ENCODE measurements around the gene PDE4D.

PDE4D gene

DNA sequence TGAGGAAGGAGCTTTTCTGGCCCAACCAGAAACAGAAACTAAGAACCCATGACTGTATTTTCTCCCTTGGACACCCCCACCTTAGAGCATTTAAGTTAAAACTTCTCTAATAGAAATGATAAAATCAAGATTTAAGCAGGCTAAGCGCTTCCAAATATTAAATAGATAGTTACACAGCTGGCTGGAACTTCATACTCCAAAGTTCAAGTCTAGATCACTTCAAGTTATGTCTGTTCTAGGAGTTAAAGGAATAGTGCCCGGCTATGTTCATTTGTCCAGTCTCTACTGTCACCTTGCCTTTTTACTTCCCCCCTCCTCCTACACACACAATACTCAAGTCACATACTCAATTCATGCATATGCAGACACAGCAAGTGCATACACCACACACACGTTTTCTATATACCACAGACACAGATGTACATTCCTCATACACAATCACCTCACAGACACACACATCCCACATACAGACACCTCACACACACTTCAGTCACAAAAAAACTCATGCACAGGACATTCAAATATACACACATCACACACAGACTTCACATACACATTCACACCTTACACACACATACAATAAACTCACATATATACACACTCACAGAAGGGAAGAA, 237.7 kb downstream of the PDE4D start:
- DNase-seq (ENCODE audit: low spot score) = no peak

DNA sequence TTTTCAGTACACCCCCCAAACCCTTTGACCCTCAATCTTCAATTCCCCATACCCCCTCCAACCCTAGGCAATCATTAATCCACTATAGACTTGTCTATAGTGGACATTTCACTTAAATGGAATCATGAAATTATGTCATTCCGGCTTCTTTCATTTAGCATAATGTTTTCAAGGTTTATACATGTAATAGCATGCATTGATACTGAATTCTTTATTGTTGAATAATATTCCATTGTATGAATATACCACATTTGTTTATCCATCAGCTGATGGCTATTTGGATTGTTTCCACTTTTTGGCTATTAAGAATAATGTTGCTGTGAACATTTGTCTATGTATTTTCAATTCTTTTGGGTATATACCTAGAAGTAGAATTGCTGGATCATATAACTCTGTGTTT, 238.8 kb downstream of the PDE4D start:
- no peak for DNase-seq (ENCODE audit: low spot score)

DNA sequence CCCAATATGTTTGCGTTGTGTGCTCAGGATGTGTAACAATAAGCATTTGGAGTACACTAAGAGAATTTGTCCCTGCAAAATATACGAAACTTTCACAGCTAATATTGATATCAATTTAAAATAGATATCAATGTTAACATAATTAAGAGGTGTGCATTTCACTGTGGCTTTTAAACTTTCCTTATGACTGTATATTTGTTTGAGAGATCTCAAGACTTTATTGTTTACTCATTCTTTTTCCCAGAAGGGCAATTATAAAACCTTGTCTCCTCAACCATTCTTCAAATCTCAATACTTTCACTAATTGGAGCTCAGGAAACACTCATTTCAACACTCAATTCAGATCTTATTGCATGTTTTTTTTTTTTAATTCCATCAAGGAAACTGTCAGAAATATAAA, 241.1 kb downstream of the PDE4D start:
- DNase-seq (ENCODE audit: low spot score) = no peak

DNA sequence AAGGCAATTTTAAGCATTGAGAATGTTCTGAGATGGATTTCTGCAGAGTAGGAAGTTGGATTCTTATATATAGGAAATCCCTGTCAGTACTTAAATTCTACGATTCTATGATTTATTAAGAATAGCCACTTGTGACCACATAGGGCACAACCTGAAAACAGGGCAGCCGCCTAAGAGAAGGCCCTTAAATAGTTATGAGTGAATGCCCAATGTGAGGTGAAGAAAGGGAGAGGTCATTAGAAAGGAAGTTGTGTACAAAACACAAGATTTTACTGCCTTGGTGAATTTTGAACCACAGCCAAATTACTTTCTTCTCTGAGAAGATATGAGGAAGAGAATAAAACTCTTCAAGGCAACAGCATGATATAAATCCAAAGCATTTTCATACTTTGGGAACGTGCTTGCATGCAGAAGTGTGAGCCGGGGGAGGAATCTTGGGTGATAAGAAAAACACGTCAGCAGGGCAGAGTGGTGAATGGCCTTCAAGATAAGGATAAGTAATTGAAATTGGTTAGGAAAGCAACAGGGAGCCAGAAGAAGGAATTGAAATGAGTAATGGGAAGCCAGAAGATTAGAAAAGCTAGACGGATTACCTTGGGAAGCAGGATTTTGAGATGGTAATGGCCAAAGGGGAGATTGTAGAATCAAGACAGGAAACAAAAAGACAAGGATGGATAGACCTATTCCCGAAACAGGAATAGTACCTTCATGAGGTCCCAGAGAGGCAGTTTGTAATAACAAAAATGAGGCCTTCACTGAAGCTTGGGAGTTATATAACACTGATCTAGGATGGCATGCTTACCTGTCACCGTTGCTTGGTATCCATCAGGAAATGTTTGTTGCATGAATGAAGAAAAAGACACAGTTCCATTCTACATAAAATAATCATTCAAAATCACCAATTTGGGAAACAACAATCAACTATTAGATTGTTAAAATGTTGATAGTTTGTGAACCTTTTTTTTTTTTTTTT, 244.3 kb downstream of the PDE4D start:
- no peak for DNase-seq (ENCODE audit: low spot score)

DNA sequence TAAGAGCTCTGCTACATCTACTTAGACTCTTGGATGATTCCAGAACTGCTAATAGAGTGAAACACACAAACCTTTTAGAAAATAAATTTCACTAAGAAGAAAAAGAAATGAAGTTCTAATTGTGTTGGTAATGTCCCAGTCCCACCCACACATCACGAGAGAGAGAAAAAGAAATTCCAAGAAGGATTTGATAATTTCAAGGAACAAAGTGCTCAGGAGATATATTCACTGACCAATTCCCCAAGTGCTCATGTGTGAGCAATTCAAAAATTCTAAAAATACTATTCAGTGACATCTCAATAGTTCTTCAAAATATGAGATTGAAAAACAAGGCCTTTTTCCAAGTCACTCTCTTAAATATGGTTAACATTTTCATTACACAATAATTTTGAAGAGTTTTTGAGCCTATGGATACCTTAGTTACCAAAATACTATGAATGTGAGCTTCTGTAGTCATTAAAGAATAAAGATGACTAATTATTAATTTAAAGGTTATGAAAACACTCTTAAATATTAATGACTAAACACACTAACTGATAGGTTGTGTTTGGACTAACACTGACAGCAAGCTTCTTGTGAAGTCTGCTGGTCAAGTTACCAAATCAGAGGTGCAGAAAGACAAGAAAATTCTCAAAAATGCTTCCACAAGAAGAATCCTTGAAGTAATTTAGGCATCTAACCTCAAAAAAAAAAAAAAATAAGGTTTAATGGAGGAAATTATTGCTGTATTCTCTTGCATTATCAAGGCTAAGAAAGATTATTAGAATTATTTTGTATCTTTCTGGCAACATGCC, 245.3 kb downstream of the PDE4D start:
- DNase-seq (ENCODE audit: low spot score) = no peak

DNA sequence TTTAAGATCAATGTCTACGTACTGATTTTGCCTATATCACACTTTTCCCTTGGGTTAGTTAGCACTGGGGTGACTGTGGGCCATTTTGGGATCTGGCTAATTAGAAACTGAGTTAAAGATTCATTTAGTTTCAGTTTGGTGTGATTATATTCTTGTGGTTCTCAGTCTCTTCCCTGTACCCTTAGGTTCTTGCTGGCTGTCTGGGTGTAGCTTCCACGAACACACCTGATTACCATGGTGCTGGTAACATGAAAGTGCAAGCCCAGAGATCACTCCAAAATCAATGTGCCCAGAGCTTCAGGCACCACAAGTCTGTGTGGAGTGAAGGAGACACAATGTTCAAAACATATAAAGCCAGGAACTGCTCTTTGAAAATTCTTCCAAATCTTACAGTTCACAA, 248.1 kb downstream of the PDE4D start:
- no peak for DNase-seq (ENCODE audit: low spot score)

DNA sequence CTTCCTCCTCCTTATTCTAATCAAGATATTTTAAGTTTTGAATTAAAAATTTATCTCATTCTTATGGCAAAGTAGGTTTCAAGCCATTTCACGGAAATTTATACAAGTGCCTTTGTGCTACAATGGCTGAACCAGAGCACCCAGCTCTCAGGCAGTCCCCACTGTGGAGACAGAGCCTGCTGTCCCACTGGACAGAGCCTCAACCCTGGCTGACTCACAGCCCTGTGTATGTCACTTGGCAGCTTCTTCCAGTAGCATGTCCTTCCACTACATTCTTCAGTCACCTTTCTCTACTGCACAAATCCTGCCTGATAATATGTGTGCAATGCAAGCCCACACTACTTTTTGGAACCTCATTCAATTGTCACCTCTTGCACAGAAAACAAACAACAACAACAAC, 253.1 kb downstream of the PDE4D start:
- DNase-seq (ENCODE audit: low spot score) = no peak

DNA sequence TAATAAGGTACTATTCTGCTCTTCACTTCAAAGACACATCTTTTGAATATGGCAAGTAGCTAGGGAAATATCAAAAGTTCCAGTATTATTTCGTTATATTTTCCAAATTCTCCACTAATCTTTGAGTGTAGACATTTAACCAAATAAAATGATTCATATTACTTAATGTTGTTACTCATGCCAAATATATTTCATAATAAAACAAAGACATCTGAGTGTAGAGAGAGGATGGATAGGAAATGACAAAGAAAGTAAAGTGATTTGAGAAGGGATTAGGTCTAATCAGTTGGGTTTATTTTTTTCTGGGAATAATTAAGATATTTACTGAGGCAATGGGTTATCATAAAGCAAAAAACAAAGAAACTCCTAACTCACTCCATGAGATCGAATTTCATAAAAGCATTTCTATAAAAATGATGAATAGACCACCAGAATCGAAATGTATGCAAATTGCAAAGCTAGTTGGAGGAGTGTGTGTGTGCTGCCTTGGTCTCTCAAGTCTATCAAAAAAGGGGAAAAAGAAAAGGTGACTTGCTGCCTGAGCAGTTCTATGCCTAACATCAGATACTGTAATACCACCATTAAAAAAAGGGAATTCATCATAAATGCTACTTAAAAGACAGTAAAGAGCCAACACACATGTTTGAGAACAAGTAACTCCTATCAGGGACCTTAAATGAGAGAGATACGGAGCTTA, 255.5 kb downstream of the PDE4D start:
- DNase-seq (ENCODE audit: low spot score) = no peak

DNA sequence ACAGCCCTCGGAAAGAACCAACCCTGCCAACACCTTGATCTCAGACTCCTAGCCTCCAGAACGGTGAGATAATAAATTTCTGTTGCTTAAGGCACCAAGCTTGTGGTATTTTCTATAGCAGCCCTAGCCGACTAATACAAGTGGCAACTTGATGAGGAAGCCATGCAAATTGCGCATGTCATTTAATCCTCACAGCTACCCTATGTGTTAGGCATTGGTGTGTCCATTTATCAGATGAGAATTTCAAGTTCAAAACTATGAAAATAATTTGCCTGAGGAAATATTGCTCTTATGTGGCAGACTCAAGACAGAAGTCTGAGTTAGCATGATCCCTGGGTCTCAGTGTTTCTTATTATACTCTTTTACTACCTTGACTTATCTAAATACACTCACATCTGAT, 264.0 kb downstream of the PDE4D start:
- DNase-seq (ENCODE audit: low spot score) = no peak

DNA sequence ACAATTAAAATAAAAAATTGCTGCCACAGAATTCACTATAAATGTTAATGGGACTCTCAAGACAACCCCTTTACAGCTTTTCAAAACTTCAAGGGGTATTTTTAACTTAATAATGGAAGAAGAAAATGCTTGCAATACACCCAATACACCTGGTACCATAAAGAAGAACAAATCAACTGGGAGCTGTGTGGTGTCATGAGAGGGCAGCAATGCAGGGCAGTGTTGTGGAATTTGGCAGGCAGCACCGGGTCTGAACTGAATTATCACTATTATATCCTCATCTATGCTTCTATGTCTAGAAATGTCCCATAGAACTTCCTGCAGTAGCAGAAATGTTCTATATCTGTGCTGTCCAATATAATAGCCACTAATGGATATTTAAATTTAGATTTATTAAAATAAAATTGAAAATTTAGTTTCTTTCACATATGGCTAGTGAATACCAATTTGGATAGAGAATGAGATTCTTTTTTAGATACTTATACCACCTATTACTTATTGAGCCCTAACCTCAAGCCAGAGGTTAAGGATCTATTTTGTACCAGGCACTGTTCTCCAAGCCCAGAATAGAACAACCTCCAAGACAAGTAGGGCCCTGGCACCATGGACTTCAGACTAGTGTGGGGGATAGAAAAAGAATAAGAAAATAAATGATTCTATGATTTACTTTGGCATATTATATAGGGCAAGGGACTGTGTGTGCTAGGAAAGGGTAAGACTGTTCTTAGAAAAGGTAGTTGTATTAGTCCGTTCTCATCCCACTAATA, 265.3 kb downstream of the PDE4D start:
- DNase-seq (ENCODE audit: low spot score) = no peak

DNA sequence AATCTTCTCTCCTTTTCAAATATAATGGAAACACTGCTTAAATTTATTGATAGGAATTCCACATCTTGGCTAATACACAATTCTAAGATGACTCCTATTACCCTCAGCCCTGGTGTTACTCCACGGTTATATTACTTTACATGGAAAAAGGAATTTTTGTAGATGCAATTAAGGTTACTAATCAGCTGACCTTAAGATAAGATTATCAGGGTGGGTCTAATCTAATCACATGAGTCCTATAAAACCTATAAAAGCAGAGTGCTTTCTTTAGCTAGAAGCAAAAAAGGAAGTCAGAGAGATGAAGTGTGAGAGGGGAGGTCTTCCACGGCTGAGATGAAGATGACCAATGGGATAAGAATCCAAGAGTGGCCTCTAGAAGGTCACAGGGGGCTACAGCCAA, 268.6 kb downstream of the PDE4D start:
- DNase-seq (ENCODE audit: low spot score) = no peak

DNA sequence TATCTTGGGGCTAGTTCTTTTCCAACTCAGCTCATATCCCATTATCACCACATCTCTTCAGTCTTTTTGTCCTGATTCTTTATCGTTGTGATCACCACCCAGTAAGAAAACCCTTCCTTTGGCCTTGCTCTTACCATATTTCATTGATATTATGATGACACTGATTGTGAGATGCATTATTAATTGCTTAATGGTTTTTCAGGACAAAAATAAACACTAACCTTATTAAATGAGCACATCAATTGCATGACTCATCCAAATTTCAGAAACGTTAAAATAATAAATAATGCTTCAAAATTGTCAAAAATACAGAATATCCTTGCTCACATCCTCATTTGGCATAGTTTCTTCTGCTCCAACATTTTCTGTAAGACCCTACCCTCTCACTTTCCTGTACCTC, 270.7 kb downstream of the PDE4D start:
- no peak for DNase-seq (ENCODE audit: low spot score)

DNA sequence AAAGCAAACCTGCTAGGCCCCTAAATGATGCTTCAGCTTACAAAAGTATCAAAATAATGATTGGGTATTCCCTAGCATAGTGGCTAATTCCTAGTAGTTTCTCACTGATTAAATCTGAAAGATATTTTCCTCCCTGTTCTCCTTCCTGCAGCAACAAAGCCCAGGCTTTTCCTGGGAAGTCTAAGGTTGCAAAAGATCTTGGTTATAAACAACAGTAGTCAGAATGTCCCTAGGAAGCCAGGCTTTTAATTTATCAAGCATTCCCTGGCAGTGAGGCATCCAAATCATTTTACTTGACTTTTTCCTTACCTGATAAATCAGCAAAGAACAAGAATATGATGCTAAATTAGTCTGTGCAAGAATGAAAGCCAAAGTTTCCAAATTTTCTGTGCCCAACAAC, 272.0 kb downstream of the PDE4D start:
- no peak for DNase-seq (ENCODE audit: low spot score)

DNA sequence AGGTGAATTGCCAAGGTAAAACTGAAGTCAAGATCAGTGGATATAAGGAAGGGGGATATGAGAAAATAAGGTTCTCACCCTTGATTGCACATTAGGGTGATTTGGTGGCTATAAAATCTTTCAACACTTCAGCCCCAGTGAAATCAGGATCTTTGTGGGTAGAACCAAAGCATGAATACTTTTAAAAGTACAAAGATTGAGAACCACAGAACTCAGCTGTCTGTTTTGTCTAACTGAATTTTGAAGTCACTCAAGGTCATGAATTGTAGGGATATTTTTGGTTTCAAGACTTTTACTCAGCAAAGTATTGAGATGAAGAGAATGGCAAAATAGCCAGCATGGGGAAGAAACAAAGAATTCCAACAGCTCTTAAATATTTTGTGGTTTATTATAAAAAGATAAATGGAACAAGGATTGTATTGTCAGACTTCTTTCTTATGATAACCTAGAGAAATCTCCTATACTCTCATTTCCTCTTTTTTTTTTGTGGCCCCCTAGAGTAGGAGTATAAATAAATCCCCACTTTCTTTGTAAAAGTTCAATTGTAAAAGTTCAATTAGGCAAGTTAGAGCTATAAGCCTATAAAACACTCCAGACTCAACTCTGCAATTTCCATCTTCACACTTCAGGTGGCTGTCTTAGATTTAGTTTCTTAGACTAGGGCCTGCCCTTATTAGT, 272.9 kb downstream of the PDE4D start:
- no peak for DNase-seq (ENCODE audit: low spot score)

DNA sequence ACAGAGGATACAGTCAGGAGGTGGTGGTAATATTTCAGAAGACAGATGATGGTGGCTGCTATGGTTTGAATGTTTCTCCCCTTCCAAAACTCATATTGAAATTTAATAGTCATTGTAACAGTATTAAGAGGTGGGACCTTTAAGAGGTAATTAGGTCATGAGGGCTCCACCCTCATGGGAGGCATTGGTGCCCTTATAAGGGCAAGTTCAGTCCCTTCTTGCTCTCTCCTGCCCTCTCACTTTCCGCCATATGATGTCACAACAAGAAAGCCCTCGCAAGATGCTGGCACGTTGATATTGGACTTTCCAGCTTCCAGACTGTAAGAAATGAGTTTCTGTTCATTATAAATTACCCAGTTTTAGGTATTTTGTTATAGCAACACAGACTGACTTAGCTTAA, 274.9 kb downstream of the PDE4D start:
- no peak for DNase-seq (ENCODE audit: low spot score)

DNA sequence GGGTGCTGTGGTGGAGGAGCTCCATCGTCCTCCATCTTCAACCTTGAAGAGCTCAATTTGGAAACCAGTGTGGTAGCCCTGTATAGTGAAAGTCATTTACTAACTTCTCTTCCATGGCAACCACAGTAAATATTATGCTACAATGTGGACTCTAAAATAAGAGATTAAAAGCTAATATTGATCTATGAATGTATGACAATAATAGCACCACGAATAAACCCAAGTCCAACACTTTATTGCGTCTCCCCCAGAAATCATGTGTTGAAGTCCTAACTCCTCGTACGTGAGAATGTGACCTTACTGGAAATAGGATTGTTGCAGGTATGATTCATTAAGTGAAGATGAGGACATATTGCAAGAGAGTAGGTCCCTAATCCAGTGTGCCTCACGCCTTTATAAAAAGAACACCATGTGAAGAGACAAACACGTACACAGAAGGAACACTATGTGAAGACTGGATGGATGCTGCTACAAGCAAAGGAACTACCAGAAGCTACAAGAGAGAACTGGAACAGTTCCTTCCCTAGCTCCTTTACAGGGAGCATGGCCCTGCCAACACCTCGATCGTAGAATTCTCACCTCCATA, 276.2 kb downstream of the PDE4D start:
- no peak for DNase-seq (ENCODE audit: low spot score)

DNA sequence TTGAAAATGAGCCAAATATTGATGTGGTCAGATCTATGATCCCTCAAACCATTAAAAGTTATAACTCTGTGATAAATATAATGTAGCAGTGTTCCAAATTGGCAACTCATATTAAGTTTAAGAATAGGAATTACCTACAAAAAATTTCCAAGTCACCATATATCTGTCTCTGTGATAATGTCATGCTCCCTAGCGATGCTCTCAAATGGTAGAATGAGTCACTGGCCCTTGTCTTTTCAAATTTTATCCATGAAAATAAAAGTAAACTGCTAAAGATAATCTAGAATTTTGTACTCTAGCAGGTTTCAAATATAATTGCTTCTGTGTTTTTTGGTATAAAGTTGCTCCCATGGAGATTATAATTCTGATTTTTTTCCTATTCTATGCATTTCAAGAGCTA, 277.1 kb downstream of the PDE4D start:
- DNase-seq (ENCODE audit: low spot score) = no peak

DNA sequence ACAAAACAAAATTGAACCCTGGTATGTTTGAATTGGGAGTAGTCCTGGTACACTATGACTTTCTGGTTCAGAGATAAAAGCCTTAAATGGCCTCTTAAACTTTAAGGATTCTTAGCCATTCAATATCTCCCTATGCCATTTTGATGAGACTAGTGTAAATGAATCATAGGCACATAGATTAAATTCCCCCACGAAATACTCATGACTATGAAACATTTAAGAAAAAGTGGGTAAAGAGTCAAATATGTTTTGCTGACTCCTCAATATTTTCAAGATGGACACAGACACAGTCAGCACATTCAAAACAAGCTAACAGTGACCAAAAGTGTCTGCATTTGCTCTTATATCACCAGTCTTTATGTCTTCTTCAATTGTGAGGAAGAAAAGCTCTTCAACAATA, 278.3 kb downstream of the PDE4D start:
- no peak for DNase-seq (ENCODE audit: low spot score)

DNA sequence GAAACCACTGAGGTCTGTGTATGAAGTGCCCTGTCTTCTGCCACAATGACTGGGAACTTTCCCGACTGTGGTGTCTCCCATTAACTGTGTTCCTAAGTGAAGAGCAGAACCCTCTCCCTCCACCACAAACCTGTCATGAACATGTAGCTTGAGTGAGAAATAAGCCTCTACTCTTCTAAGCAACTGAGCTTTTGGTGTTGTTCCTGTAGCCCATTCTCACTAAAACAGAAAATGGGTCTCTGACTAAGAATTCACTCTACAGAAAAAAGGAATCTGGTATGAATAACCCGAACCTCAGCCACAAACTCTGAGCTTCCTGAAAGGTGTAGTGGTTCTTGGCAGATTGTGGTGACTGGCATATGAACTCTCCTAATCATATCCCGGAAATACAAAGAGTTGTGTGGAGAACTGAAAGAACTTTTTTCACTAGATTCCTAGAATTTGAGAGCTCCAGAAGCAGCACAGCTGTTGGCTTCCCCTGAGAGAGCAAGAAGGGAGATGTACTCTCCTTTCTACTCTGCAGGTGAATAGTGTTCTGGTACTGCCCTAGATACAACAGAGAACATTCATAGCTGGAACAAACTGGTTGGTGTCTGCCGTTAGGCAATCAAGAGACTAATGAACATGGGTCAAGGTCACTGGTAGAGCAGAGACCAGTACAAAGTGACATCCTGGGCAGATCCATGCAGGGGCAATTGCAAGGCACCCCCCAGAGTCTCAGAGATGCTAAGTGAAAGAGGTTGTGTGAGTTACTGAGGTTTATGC, 283.8 kb downstream of the PDE4D start:
- no peak for DNase-seq (ENCODE audit: low spot score)

DNA sequence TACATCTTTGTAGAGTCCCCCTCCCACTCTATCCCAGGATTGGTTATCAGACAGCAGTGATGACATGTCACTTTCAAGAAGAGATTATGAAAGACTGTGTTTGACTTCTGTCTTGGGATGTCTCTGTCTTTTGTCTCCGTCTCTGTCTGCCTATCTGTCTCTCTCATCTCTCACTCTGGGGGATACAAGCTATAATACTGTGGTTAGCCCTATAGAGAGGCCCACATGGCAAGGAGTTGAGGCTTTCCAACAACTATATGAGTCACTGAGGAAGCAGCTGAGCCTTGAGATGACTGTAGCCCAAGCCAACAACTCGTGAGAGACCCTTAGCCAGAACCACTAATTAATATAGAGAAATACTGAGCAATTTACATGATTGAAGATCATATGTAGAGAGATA, 284.8 kb downstream of the PDE4D start:
- DNase-seq (ENCODE audit: low spot score) = no peak

Data from kidney capillary endothelial cell (primary cell).